ENCODE data around the gene PHPT1.

The PHPT1 gene

DNA sequence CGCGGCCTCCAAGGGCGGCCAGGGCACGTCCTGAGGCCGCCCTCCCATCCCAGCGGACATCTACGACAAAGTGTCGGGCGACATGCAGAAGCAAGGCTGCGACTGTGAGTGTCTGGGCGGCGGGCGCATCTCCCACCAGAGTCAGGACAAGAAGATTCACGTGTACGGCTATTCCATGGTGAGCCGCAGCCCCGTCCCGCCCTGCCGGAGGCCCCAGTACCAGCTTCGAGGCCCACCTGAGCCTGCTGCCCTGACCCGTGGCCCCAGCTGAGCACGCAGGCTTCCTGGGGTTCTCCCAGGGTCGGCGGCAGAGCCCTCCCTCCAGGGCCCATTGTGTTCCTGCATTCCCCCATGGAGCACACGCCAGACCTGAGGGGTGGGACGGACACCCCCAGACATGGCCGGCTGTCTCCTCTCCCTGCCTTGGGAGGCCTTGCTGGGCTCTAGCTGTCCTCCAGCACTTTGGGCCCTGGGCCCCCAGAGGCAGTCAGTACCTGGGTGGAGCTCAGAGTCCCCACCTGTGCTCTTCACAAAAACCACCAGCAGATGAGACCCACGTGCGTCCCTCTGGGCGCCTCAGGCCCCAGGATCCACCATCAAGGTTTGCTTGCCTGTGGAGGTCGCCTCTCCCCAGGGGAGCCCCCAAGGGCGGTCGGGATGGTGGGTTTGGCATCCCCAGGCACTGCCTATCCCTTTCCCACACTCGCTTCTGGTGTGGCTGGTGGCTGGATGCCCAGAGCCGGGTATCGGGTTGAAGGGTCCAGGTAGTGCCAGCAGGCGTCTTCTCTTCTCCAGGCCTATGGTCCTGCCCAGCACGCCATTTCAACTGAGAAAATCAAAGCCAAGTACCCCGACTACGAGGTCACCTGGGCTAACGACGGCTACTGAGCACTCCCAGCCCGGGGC, 1.0 kb downstream of the PHPT1 start:
- no peak for DNase-seq (ENCODE audit: low read depth)
- peak overlapping the region; percentile 99 for H3K4me3 ChIP-seq (ENCODE audit: low read depth, low read length)
- TF ChIP-seq, protein P1, sequence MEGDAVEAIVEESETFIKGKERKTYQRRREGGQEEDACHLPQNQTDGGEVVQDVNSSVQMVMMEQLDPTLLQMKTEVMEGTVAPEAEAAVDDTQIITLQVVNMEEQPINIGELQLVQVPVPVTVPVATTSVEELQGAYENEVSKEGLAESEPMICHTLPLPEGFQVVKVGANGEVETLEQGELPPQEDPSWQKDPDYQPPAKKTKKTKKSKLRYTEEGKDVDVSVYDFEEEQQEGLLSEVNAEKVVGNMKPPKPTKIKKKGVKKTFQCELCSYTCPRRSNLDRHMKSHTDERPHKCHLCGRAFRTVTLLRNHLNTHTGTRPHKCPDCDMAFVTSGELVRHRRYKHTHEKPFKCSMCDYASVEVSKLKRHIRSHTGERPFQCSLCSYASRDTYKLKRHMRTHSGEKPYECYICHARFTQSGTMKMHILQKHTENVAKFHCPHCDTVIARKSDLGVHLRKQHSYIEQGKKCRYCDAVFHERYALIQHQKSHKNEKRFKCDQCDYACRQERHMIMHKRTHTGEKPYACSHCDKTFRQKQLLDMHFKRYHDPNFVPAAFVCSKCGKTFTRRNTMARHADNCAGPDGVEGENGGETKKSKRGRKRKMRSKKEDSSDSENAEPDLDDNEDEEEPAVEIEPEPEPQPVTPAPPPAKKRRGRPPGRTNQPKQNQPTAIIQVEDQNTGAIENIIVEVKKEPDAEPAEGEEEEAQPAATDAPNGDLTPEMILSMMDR (IDR thresholded peaks at IDR 0.05; ENCODE audit: control insufficient read depth, extremely low read depth, insufficient read depth) = no peak

DNA sequence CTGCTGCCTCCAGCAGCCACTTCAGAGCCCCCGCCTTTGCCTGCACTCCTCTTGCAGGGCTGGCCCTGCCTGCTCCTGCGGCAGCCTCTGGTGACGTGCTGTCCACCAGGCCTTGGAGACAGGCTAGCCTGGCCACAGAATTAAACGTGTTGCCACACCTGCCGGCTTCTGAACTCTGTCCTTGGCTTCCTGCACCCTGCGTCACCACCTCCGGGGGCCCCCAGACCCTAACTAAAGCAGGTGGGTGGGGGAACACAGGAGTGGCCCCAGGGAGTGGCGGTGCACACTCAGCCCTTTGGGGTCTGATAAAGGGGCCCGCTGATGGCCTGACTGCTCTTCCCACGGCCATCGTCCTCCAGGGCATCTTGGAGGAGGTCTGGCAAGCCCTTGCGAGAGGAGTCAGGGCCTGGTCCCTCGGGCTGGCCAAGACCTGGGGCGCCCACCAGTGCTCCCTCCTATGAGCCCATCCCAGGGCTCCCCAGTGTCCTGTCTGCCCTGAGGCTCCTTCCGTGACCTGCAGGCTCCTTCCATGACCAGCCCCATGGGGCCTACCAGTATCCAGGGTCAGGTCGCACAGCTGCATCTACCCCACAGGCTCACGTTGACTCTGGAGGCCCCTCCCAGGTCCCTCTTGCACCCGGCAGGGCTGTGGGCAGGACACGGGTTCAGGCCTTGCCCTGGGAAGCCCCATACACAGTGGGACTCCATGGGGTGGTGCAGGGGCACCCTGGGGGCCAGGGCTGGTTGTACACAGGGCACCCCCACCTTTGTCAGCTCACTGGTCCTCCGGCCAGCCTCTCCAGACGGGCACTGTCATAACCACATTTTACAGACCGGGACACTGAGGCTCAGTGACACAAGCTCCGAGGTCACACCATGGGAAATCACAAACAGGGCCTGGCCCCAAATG, 1.9 kb downstream of the PHPT1 start:
- no peak overlapping the region for H3K4me3 ChIP-seq (ENCODE audit: low read depth, low read length)
- TF ChIP-seq, protein P1 (IDR thresholded peaks at IDR 0.05; ENCODE audit: control insufficient read depth, extremely low read depth, insufficient read depth) = no peak
- DNase-seq (ENCODE audit: low read depth) = no peak

DNA sequence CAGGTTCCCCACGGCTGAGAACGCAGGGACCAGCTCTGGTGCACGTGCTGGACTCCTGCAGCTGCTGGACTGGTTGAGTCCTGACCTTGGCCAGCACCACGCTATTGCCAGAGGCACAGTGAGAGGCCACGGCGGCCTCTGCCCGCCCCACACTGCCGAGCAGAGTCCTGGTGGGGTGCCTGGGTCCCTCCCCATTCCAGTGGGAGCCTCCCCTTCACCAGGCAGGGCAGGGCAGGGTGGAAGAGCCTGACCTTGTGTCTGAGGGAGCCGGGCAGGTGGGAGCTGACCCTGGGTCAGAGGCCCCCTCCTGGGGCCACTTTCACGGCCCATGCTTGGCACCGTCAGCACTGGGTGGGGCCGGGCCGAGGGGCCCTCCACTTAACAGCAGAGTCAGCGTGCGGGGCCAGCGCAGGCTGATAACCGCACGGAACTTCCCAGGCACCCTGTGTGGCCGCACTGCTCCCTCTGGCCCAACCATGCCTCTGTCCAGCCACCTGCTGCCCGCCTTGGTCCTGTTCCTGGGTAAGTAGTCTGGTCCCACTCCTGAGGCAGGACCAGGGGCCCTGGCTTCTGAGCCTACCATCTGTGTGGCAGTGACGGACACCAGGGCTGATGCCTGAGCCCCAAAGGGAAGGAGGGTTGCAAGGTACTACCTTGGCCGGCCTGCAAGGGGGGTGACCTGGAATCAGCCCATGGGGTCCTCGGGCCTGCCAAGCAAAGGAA, 2.9 kb downstream of the PHPT1 start, which contains the start of gene MAMDC4:
Gene MAMDC4 (plus strand): TSS at position 406 of the 723 bp plus-strand sequence. CDS start 71 bp downstream, at position 477.
- TF ChIP-seq, protein P1 (IDR thresholded peaks at IDR 0.05; ENCODE audit: control insufficient read depth, extremely low read depth, insufficient read depth) = no peak

DNA sequence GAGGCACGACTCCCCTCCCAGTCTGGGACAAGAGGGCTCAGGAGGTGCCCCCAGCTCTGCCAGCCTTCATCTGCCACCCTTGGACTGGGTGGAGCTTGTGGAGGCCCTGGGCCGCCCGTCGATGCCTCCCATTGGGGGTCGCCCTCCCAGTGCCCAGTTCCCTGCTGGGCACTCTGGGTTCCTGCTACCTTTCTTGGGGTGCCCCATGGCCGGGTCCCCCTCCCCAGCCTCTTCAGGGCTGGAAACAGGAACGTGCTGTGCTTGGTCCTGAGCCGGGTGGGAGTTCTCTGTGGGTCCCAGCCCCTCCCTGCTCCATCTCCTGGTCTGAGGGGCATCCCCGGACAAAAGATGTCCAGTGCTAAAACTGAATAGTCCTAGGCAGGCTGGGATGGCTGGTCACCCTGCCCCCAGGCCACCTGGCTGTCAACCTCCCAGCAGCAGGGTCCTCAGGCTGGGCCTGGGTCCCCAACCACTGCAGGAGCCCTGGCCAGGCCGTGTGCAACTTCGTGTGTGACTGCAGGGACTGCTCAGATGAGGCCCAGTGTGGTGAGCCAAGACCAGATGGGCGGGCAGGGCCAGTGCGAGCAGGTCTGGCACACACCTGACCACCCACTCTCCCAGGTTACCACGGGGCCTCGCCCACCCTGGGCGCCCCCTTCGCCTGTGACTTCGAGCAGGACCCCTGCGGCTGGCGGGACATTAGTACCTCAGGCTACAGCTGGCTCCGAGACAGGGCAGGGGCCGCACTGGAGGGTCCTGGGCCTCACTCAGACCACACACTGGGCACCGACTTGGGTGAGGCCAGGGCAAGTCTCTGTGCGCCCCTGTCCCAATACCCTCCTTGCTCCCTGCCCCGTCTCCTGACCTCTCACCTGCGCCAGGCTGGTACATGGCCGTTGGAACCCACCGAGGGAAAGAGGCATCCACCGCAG, 3.7 kb downstream of the PHPT1 start:
- TF ChIP-seq, protein P1 (IDR thresholded peaks at IDR 0.05; ENCODE audit: control insufficient read depth, extremely low read depth, insufficient read depth) = no peak
- no peak overlapping the region for H3K4me3 ChIP-seq (ENCODE audit: low read depth, low read length)
- DNase-seq (ENCODE audit: low read depth) = no peak

More for the DNA sequence above, 2.9 kb downstream of the PHPT1 start, which contains the start of gene MAMDC4:
- DNase-seq (ENCODE audit: low read depth) = no peak
- no peak within 1 kb of the TSS for H3K4me3 ChIP-seq (ENCODE audit: low read depth, low read length)

DNA sequence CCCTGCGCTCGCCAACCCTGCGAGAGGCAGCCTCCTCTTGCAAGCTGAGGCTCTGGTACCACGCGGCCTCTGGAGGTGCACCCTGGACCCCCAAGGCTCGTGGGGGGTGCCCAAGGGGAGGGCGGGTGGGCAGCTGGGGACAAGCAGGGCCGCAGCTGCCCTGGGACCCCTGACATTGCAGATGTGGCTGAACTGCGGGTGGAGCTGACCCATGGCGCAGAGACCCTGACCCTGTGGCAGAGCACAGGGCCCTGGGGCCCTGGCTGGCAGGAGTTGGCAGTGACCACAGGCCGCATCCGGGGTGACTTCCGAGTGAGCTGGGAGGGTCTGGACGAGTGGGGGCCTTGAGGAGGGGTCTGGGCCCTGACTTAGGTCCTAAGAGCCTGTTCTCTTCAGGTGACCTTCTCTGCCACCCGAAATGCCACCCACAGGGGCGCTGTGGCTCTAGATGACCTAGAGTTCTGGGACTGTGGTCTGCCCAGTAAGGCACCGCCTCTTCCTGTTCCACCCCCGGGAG, 4.4 kb downstream of the PHPT1 start:
- no peak for DNase-seq (ENCODE audit: low read depth)
- TF ChIP-seq, protein P1 (IDR thresholded peaks at IDR 0.05; ENCODE audit: control insufficient read depth, extremely low read depth, insufficient read depth) = no peak
- H3K4me3 ChIP-seq (ENCODE audit: low read depth, low read length) = no peak overlapping the region

Data from LNCaP clone FGC (cell line).